HG02798 (cell line): ENCODE results near the gene USP37.

ENCODE experiments used
- ATAC-seq: cut with Tn5 transposase; IDR thresholded peaks from one replicate; pipeline ENCODE4 v1.9.1; 2021; ENCODE audit warnings: mild to moderate bottlenecking; ENCODE audit not compliant: unreplicated experiment, poor library complexity

USP37 gene

GRCh38 chr2:218406209-218406948 lies 161.8 kb downstream of the USP37 start:
- ATAC-seq, result peak; percentile 84

- peak; percentile 14 for ATAC-seq
Measured at GRCh38 chr2:218405746-218406208, 162.4 kb downstream of the USP37 start.

GRCh38 chr2:218405086-218405745 lies 162.9 kb downstream of the USP37 start:
- ATAC-seq, result no peak

GRCh38 chr2:218404351-218405085 lies 163.6 kb downstream of the USP37 start:
- ATAC-seq, result no peak

- no peak for ATAC-seq
Measured at GRCh38 chr2:218403810-218404209, 164.3 kb downstream of the USP37 start.

- ATAC-seq, result no peak
Measured at GRCh38 chr2:218402911-218403411, 165.2 kb downstream of the USP37 start.

GRCh38 chr2:218402491-218402901 lies 165.7 kb downstream of the USP37 start:
- ATAC-seq, result no peak

GRCh38 chr2:218401890-218402289 lies 166.3 kb downstream of the USP37 start:
- ATAC-seq, result no peak

- no peak for ATAC-seq
Measured at GRCh38 chr2:218400930-218401881, 166.9 kb downstream of the USP37 start.
